ENCODE results near the gene RBBP6. TPM values are rescaled to one million over a fixed set of nuclear protein-coding genes. Genes with fewer than 3 reads are reported as not detected.

The RBBP6 gene
- total RNA-seq, 1 experiment from 2014 or later = 54.8 TPM

DNA sequence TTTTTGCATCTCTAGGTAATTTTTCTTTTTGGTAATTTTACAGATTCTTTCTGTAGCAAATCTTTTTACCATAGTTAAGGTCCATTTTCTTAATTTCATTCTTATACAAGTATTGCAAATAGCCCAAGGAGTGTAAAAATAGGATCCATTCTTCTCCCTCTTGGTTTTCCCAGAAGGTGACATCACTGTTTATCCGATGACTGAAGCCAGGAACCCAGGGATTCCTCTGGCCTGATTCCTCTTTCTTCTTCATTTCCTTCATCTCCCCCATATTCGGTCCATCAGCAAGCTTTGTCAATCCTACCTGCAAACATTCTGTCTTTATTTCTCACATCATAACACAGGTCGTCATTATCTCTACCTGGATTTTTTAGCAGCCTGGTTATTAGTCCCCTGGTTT lies 5.3 kb downstream of the RBBP6 start:
- Histone ChIP-seq H3K23ac (ENCODE audit: insufficient read length, low read depth, low read length) (no peak overlapping the region), H2BK20ac (ENCODE audit: low read depth, low read length, poor library complexity, severe bottlenecking) (no peak overlapping the region), H3K79me1 (ENCODE audit: insufficient read depth, low read depth, low read length, poor library complexity, severe bottlenecking) (peaks cover 4% of the 10 kb centered on the region), H2BK12ac (ENCODE audit: insufficient read length, low read depth, low read length) (no peak overlapping the region), H3K14ac (ENCODE audit: insufficient read depth, low read length) (no peak overlapping the region), H3K9ac (ENCODE audit: extremely low read depth, insufficient read length, low read length) (no peak overlapping the region), H3K27ac (ENCODE audit: insufficient read length, low read depth, low read length) (no peak overlapping the region), H3T11ph (ENCODE audit: low read length) (no peak overlapping the region), H3K4me1 (ENCODE audit: insufficient read depth, low read length) (no peaks in the 10 kb centered on the region), H3K4ac (ENCODE audit: low read depth, low read length) (no peak overlapping the region), H2BK15ac (ENCODE audit: low read depth, low read length) (no peak overlapping the region), H4K5ac (ENCODE audit: insufficient read length, low read depth, low read length) (no peak overlapping the region), H2AK5ac (ENCODE audit: insufficient read length, low read length) (no peak overlapping the region), H2BK5ac (ENCODE audit: insufficient read length, low read length) (no peak overlapping the region), H3K27me3 (ENCODE audit: insufficient read depth, low read length) (no peaks in the 10 kb centered on the region), H2BK120ac (ENCODE audit: low read depth, low read length, poor library complexity, severe bottlenecking) (no peak overlapping the region), H3K56ac (ENCODE audit: insufficient read length, low read depth, low read length) (no peak overlapping the region), H4K20me1 (ENCODE audit: control insufficient read depth, insufficient read depth, insufficient read length) (no peaks in the 10 kb centered on the region), H2AFZ (ENCODE audit: low read length) (no peak overlapping the region), H3K18ac (ENCODE audit: insufficient read length, low read depth, low read length) (no peak overlapping the region), H3K4me2 (ENCODE audit: insufficient read depth, insufficient read length, low read length) (no peak overlapping the region), H4K8ac (replicated peaks; ENCODE audit: insufficient read length, low read depth, low read length) (no peak overlapping the region), H4K91ac (ENCODE audit: insufficient read length, low read depth, low read length) (no peak overlapping the region), H3K9me3 (ENCODE audit: control insufficient read depth, low read depth, low read length) (no peaks in the 10 kb centered on the region), H3K23me2 (ENCODE audit: insufficient read length, low read depth, low read length, poor library complexity, severe bottlenecking) (peaks cover 8% of the 10 kb centered on the region), H3K79me2 (ENCODE audit: insufficient read depth, low read length) (peaks cover 44% of the 10 kb centered on the region; the same call in 1 of the 2 replicates)
- TF ChIP-seq, protein P1, sequence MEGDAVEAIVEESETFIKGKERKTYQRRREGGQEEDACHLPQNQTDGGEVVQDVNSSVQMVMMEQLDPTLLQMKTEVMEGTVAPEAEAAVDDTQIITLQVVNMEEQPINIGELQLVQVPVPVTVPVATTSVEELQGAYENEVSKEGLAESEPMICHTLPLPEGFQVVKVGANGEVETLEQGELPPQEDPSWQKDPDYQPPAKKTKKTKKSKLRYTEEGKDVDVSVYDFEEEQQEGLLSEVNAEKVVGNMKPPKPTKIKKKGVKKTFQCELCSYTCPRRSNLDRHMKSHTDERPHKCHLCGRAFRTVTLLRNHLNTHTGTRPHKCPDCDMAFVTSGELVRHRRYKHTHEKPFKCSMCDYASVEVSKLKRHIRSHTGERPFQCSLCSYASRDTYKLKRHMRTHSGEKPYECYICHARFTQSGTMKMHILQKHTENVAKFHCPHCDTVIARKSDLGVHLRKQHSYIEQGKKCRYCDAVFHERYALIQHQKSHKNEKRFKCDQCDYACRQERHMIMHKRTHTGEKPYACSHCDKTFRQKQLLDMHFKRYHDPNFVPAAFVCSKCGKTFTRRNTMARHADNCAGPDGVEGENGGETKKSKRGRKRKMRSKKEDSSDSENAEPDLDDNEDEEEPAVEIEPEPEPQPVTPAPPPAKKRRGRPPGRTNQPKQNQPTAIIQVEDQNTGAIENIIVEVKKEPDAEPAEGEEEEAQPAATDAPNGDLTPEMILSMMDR (conservative IDR thresholded peaks at IDR 0.05) = no peak
- Mint-ChIP-seq H3K36me3 (ENCODE audit: insufficient read depth in 1 of 3, low read depth in 3 of 3) (peaks cover 26 to 59% (median 45%) of the 10 kb centered on the region in 3 experiments; a peak in 6 of 7 replicates), H3K27ac (peak overlapping the region in 2 of 3 experiments; percentile 1 to 7; a peak in 1 of 7 replicates), H3K9me3 (no peaks in the 10 kb centered on the region; a peak in 1 of 5 replicates), H3K4me1 (peaks cover 23 to 34% of the 10 kb centered on the region in 2 experiments), H3K27me3 (ENCODE audit: low read depth) (no peaks in the 10 kb centered on the region), H3K4me3 (no peak overlapping the region)
- DNase-seq = no peak
- no CpG with 5 or more reads among the region's 3 CpGs for WGBS (ENCODE audit: extremely low coverage, insufficient read length, low lambda C conversion rate)

All from H9 (cell line).